HepG2 (cell line): ENCODE data around the gene ICE1. TPM values are rescaled to one million over a fixed set of nuclear protein-coding genes. Genes with fewer than 3 reads are reported as not detected.
"Not testable (repeated sequence)": the region's sequence is repeated elsewhere in the genome, so short reads cannot be mapped to it uniquely, and the experiment has no call there.

Source experiments
- ATAC-seq: fragments of 200-7000 bp; cut with Tn5 transposase; 3 replicates; pipeline ENCODE4 v1.9.1; 2020; ENCODE audit warnings: mild to moderate bottlenecking, moderate library complexity
- BruUV-seq: library from RNA; stranded (reverse); fragments of 400-500 nt; replicated peaks from 2 replicates; lab custom pipeline; 2021; lab: Mats Ljungman, UMichigan
- CTCF ChIA-PET: fragments of 300-600 bp; formaldehyde crosslinking; extraction: SDS; loops from one replicate; lab custom pipeline; 2021; ENCODE audit warnings: low total read pairs, inconsistent platforms, low intra/inter-chr PET ratio; lab: Yijun Ruan, JAX
- POLR2A ChIA-PET: fragments of 350-600 bp; sonication (Branson Sonifier 250); formaldehyde crosslinking; loops from one replicate; lab custom pipeline; 2020; ENCODE audit warnings: antibody characterized with exemption, inconsistent platforms; lab: Yijun Ruan, JAX
- DNase-seq: peaks from one replicate; pipeline ENCODE4 v3.0.0-alpha.2; 2015; ENCODE audit warnings: low spot score
- FAIRE-seq: peaks from 3 replicates; lab custom pipeline; 2011; peaks lifted over from hg19 to GRCh38; lab: Jason Lieb, UNC
- H2AFZ ChIP-seq: one replicate; pipeline ENCODE4 v1.6.1; 2011; ENCODE audit warnings: low read length, inconsistent platforms
- H3K27ac ChIP-seq: fragments of 300-600 bp; 3 replicates; pipeline ENCODE4 v1.8.0; 2011; ENCODE audit warnings: mixed run types, mild to moderate bottlenecking, mixed read lengths, low read length, inconsistent platforms; ENCODE audit not compliant: insufficient read depth; ENCODE audit errors: extremely low read length
- H3K27me3 ChIP-seq, 2 experiments: fragments of 200-600 bp in 1 of 2; 2 replicates in 1 of 2; 3 replicates in 1 of 2; pipeline versions ENCODE4 v1.6.0 to v1.8.0; 2011; ENCODE audit warnings: low read length in 2 of 2, mild to moderate bottlenecking in 2 of 2, moderate library complexity in 2 of 2, inconsistent platforms in 1 of 2; ENCODE audit not compliant: insufficient read depth in 2 of 2, control insufficient read depth in 1 of 2
- H3K36me3 ChIP-seq, 2 experiments: fragments of 200-600 bp in 1 of 2; replicated peaks in 1 of 2; 2 replicates in 1 of 2; 3 replicates in 1 of 2; pipeline versions ENCODE4 v1.5.1 to v1.8.0; 2011; ENCODE audit warnings: low read length in 2 of 2, inconsistent platforms in 1 of 2; ENCODE audit not compliant: insufficient read depth in 2 of 2, control insufficient read depth in 1 of 2
- H3K4me1 ChIP-seq: 2 replicates; pipeline ENCODE4 v1.5.1; 2012; ENCODE audit warnings: low read length, inconsistent platforms; ENCODE audit not compliant: insufficient read depth
- H3K4me2 ChIP-seq: 2 replicates; pipeline ENCODE4 v1.6.0; 2011; ENCODE audit warnings: low read depth, low read length, inconsistent platforms
- H3K4me3 ChIP-seq, 3 experiments: fragments of 200-600 bp in 1 of 3; sonication (generic), shearing (Covaris generic) in 1 of 3; replicated peaks in 1 of 3; 2 replicates each; pipeline ENCODE4 v1.5.1; 2011 to 2016; ENCODE audit warnings: low read length in 3 of 3, inconsistent platforms in 2 of 3, low read depth in 2 of 3, mild to moderate bottlenecking in 2 of 3, control low read depth in 1 of 3, mixed read lengths in 1 of 3; ENCODE audit not compliant: insufficient read depth in 1 of 3
- H3K79me2 ChIP-seq: one replicate; pipeline ENCODE4 v1.6.1; 2011; ENCODE audit warnings: low read length, inconsistent platforms; ENCODE audit not compliant: insufficient read depth
- H3K9ac ChIP-seq: 2 replicates; pipeline ENCODE4 v1.6.0; 2011; ENCODE audit warnings: mild to moderate bottlenecking, low read depth, low read length, inconsistent platforms; ENCODE audit not compliant: insufficient read depth
- H3K9me3 ChIP-seq: 2 replicates; pipeline ENCODE4 v1.5.1; 2012; ENCODE audit warnings: mild to moderate bottlenecking, low read length
- H4K20me1 ChIP-seq: 2 replicates; pipeline ENCODE4 v1.6.0; 2011; ENCODE audit warnings: inconsistent platforms, mild to moderate bottlenecking, low read length, moderate library complexity; ENCODE audit not compliant: insufficient read depth
- DR1 ChIP-seq: sonication (generic); formaldehyde crosslinking; IDR thresholded peaks from 2 replicates; pipeline ENCODE4 v1.8.0; 2021; ENCODE audit warnings: mild to moderate bottlenecking, missing genetic modification reagents, inconsistent platforms
- KDM4B ChIP-seq: sonication (generic); formaldehyde crosslinking; IDR thresholded peaks from 2 replicates; pipeline ENCODE4 v1.4.0; 2020; ENCODE audit warnings: missing genetic modification reagents
- SP2 ChIP-seq: sonication (generic); formaldehyde crosslinking; IDR thresholded peaks from 2 replicates; pipeline ENCODE4 v1.5.1; 2020; ENCODE audit warnings: mild to moderate bottlenecking, missing genetic modification reagents
- WGBS: methylation state at CpG from one replicate; pipeline ENCODE4 v1.1.6; 2017; ENCODE audit warnings: low lambda C conversion rate; 5-methylcytosine and 5-hydroxymethylcytosine counted together
- in situ Hi-C: cut with HindIII; loops from 2 replicates; pipeline ENCODE4 v1.10.0; 2017; ENCODE audit warnings: low pct_unique_long_range_greater_than_20kb; ENCODE audit not compliant: extremely low pct_ligation_motif_present
- intact Hi-C: fragments of 100-400 bp; cut with micrococcal nuclease; formaldehyde crosslinking; loops from one replicate; pipeline ENCODE4 v1.10.0; 2022; ENCODE audit not compliant: unreplicated experiment
- polyA plus RNA-seq, 8 experiments: library from polyadenylated mRNA; depleted of rRNA in 3 of 8; stranded (reverse) in 7 of 8; unstranded in 1 of 8; fragments of >200 nt; fragmentation: Illumina TruSeq in 4 of 8; extraction: Trizol in 4 of 8; gene quantifications; 2 replicates each; pipeline versions ENCODE4 v1.2.1 to v1.2.3, GENCODE V29; 2011 to 2016; ENCODE audit warnings: low read depth in 4 of 8, missing spikeins in 1 of 8, mixed read lengths in 1 of 8; ENCODE audit not compliant: insufficient read depth in 1 of 8
- total RNA-seq, 5 experiments: library from RNA; depleted of rRNA; stranded (reverse); fragments of >200 nt; fragmentation: Illumina TruSeq; extraction: Trizol; gene quantifications; 2 replicates each; pipeline ENCODE4 v1.2.3, GENCODE V29; 2016; ENCODE audit warnings: low read depth in 1 of 5

Gene ICE1
- total and polyA plus RNA-seq, 2 of the 13 experiments (the other 11 are each of a cell fraction or from before 2014, with no cell fraction given), result 9.1 to 27.6 TPM

DNA sequence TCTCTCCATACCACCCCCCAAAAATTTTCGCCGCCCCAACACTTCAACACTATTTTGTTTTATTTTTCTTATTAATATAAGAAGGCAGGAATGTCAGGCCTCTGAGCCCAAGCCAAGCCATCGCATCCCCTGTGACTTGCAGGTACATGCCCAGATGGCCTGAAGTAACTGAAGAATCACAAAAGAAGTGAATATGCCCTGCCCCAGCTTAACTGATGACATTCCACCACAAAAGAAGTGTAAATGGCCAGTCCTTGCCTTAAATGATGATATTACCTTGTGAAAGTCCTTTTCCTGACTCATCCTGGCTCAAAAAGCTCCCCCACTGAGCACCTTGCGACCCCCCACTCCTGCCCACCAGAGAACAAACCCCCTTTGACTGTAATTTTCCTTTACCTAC, 98.1 kb downstream of the ICE1 start:
- H3K9ac ChIP-seq, intact Hi-C loops, H2AFZ ChIP-seq, H4K20me1 ChIP-seq, H3K9me3 ChIP-seq, H3K4me2 ChIP-seq, DNase-seq, POLR2A ChIA-PET, CTCF ChIA-PET, H3K36me3 ChIP-seq, in situ Hi-C loops, H3K27ac ChIP-seq, ATAC-seq, FAIRE-seq, BruUV-seq, H3K4me3 ChIP-seq, H3K27me3 ChIP-seq, H3K79me2 ChIP-seq, H3K4me1 ChIP-seq: not testable (repeated sequence)
- 43% methylated on average over 4 of the region's 4 CpGs for WGBS

DNA sequence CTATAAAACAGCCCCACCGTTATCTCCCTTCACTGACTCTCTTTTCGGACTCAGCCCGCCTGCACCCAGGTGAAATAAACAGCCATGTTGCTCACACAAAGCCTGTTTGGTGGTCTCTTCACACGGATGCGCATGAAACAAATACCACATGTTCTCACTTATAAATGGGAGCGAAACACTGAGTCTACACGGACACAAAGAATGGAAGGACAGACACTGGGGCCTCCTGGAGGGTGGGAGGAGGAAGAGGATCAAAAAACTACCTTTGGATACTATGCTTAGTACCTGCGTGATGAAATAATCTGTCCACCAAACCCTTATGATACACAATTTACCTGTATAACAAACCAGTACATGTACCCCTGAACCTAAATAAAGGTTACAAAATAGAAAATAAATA, 98.6 kb downstream of the ICE1 start:
- WGBS, result 38% methylated on average over 8 of the region's 8 CpGs
- no peaks in the 10 kb centered on the region for H3K9me3 ChIP-seq
- H2AFZ ChIP-seq, result no peak overlapping the region
- TF ChIP-seq KDM4B (no peak), SP2 (CRISPR knock-in tag) (no peak), DR1 (CRISPR knock-in tag) (no peak)
- H3K36me3 ChIP-seq, result no peaks in the 10 kb centered on the region
- ChIA-PET POLR2A (no interaction called here), CTCF (no interaction called here)
- no TSS peak for BruUV-seq
- FAIRE-seq, result no peak
- no peak overlapping the region for H3K4me3 ChIP-seq
- H4K20me1 ChIP-seq, result no peaks in the 10 kb centered on the region
- no peak overlapping the region for H3K9ac ChIP-seq
- no peak for DNase-seq
- no peak overlapping the region for H3K4me2 ChIP-seq
- no peak for ATAC-seq
- no peaks in the 10 kb centered on the region for H3K27me3 ChIP-seq
- no peaks in the 10 kb centered on the region for H3K79me2 ChIP-seq
- intact Hi-C loops (no loop called here), in situ Hi-C loops (no loop called here)
- no peak overlapping the region for H3K27ac ChIP-seq
- H3K4me1 ChIP-seq, result no peaks in the 10 kb centered on the region
